OCI-LY1 (cell line): ENCODE results near the gene UGT1A10.

Experiments used
- H2AFZ ChIP-seq: fragments of 200-600 bp; sonication (generic), shearing (Covaris generic); 2 replicates; pipeline ENCODE4 v1.6.0; 2014; ENCODE audit warnings: antibody characterized with exemption, mild to moderate bottlenecking, low read length
- H3F3A ChIP-seq: fragments of 200-600 bp; sonication (generic), shearing (Covaris generic); 2 replicates; pipeline ENCODE4 v1.6.0; 2014; ENCODE audit warnings: mild to moderate bottlenecking, antibody characterized with exemption, low read length, moderate library complexity; ENCODE audit not compliant: insufficient read depth
- H3K27ac ChIP-seq: fragments of 200-600 bp; sonication (generic); 2 replicates; pipeline ENCODE4 v1.5.1; 2014; ENCODE audit warnings: low read length, mixed run types, mild to moderate bottlenecking, low read depth; ENCODE audit not compliant: poor library complexity, severe bottlenecking
- H3K27me3 ChIP-seq: fragments of 200-600 bp; sonication (generic); 2 replicates; pipeline ENCODE4 v1.6.0; 2014; ENCODE audit warnings: antibody characterized with exemption, mild to moderate bottlenecking, low read length, moderate library complexity; ENCODE audit not compliant: insufficient read depth
- H3K36me3 ChIP-seq: fragments of 200-600 bp; sonication (generic); 2 replicates; pipeline ENCODE4 v1.6.1; 2014; ENCODE audit warnings: mild to moderate bottlenecking, antibody characterized with exemption, low read length, moderate library complexity, mixed read lengths; ENCODE audit not compliant: insufficient read depth
- H3K4me1 ChIP-seq: fragments of 200-600 bp; sonication (generic); 2 replicates; pipeline ENCODE4 v1.5.1; 2014; ENCODE audit warnings: mild to moderate bottlenecking, low read length, moderate library complexity; ENCODE audit not compliant: insufficient read depth, severe bottlenecking
- H3K4me2 ChIP-seq: fragments of 200-600 bp; sonication (generic), shearing (Covaris generic); 2 replicates; pipeline ENCODE4 v1.6.1; 2014; ENCODE audit warnings: low read length
- H3K4me3 ChIP-seq: fragments of 200-600 bp; sonication (generic); 2 replicates; pipeline ENCODE4 v1.5.1; 2014; ENCODE audit warnings: low read length, low read depth, mild to moderate bottlenecking, mixed read lengths; ENCODE audit not compliant: poor library complexity, severe bottlenecking
- H3K79me2 ChIP-seq: fragments of 200-600 bp; shearing (Covaris generic); 2 replicates; pipeline ENCODE4 v1.6.1; 2016; ENCODE audit warnings: mixed run types, low read length, mixed read lengths; ENCODE audit not compliant: insufficient read depth
- H3K9ac ChIP-seq: fragments of 200-600 bp; sonication (generic), shearing (Covaris generic); 2 replicates; pipeline ENCODE4 v1.6.1; 2014; ENCODE audit warnings: mild to moderate bottlenecking, low read length, mixed read lengths
- H3K9me2 ChIP-seq: fragments of 200-600 bp; sonication (generic), shearing (Covaris generic); 2 replicates; pipeline ENCODE4 v1.6.1; 2014; ENCODE audit warnings: low read depth, mild to moderate bottlenecking, low read length, mixed read lengths
- H3K9me3 ChIP-seq: fragments of 200-600 bp; shearing (Covaris generic); 2 replicates; pipeline ENCODE4 v1.6.1; 2014; ENCODE audit warnings: low read length, mixed read lengths
- H4K20me1 ChIP-seq: fragments of 200-600 bp; sonication (generic), shearing (Covaris generic); 2 replicates; pipeline ENCODE4 v1.6.0; 2016; ENCODE audit warnings: mild to moderate bottlenecking, low read length; ENCODE audit not compliant: insufficient read depth
- CTCF ChIP-seq: fragments of 200-600 bp; sonication (generic), shearing (Covaris generic); IDR thresholded peaks from 2 replicates; pipeline ENCODE4 v1.5.1; 2017; ENCODE audit warnings: mild to moderate bottlenecking, antibody characterized with exemption, low read length, moderate library complexity, mixed read lengths
- EZH2 ChIP-seq: fragments of 200-600 bp; sonication (generic), shearing (Covaris generic); IDR thresholded peaks from 2 replicates; pipeline ENCODE4 v1.8.0; 2017; ENCODE audit warnings: borderline replicate concordance, mixed run types, mild to moderate bottlenecking, antibody characterized with exemption, low read length, moderate library complexity, mixed read lengths

Gene UGT1A10

GRCh38 chr2:233758849-233759248 lies 122.6 kb downstream of the UGT1A10 start:
- TF ChIP-seq EZH2 (no peak), CTCF (no peak)
- H4K20me1 ChIP-seq = no peaks in the 10 kb centered on the region
- H3K9ac ChIP-seq = no peak overlapping the region
- no peaks in the 10 kb centered on the region for H3F3A ChIP-seq
- H3K9me2 ChIP-seq = no peaks in the 10 kb centered on the region
- H3K9me3 ChIP-seq = no peaks in the 10 kb centered on the region
- H3K36me3 ChIP-seq = no peaks in the 10 kb centered on the region
- H3K4me1 ChIP-seq = no peaks in the 10 kb centered on the region
- no peak overlapping the region for H3K4me2 ChIP-seq
- no peak overlapping the region for H3K27ac ChIP-seq
- H2AFZ ChIP-seq = no peak overlapping the region
- H3K27me3 ChIP-seq = no peaks in the 10 kb centered on the region
- no peak overlapping the region for H3K4me3 ChIP-seq
- H3K79me2 ChIP-seq = no peaks in the 10 kb centered on the region

- Histone ChIP-seq H3K4me3 (no peak within 1 kb of the TSS), H4K20me1 (no peaks in the 10 kb centered on the region), H3K4me2 (no peak within 1 kb of the TSS), H3K9me3 (no peaks in the 10 kb centered on the region), H3K9me2 (no peaks in the 10 kb centered on the region), H3K9ac (no peak within 1 kb of the TSS), H3K27ac (no peak within 1 kb of the TSS), H3F3A (no peaks in the 10 kb centered on the region), H3K27me3 (no peaks in the 10 kb centered on the region), H3K79me2 (no peaks in the 10 kb centered on the region), H3K36me3 (no peaks in the 10 kb centered on the region), H2AFZ (no peak within 1 kb of the TSS), H3K4me1 (no peaks in the 10 kb centered on the region)
- TF ChIP-seq EZH2 = no peak
- TF ChIP-seq CTCF = no peak
These were observed 123.8 kb downstream of the UGT1A10 start, which contains the start of gene UGT1A1 for GRCh38 chr2:233760043-233760442. Gene UGT1A1, plus strand, starts transcription at chr2:233760270. Its CDS starts 18 bp downstream, at chr2:233760288.

- H3K9ac ChIP-seq = no peak overlapping the region
- no peaks in the 10 kb centered on the region for H3K4me1 ChIP-seq
- no peaks in the 10 kb centered on the region for H3K36me3 ChIP-seq
- H3K27me3 ChIP-seq = no peaks in the 10 kb centered on the region
- H3K27ac ChIP-seq = no peak overlapping the region
- no peaks in the 10 kb centered on the region for H3K9me3 ChIP-seq
- H2AFZ ChIP-seq = no peak overlapping the region
- no peaks in the 10 kb centered on the region for H3F3A ChIP-seq
- no peaks in the 10 kb centered on the region for H4K20me1 ChIP-seq
- no peak overlapping the region for H3K4me2 ChIP-seq
- no peaks in the 10 kb centered on the region for H3K9me2 ChIP-seq
- TF ChIP-seq EZH2 = no peak
- TF ChIP-seq CTCF = no peak
- H3K79me2 ChIP-seq = no peaks in the 10 kb centered on the region
- H3K4me3 ChIP-seq = no peak overlapping the region
These were observed 125.0 kb downstream of the UGT1A10 start for GRCh38 chr2:233761040-233761769.
